ENCODE data around the gene SLAMF9. TPM values are rescaled to one million over a fixed set of nuclear protein-coding genes. Genes with fewer than 3 reads are reported as not detected.

The SLAMF9 gene
- total RNA-seq, 1 experiment from 2014 or later = 0.94 TPM

DNA sequence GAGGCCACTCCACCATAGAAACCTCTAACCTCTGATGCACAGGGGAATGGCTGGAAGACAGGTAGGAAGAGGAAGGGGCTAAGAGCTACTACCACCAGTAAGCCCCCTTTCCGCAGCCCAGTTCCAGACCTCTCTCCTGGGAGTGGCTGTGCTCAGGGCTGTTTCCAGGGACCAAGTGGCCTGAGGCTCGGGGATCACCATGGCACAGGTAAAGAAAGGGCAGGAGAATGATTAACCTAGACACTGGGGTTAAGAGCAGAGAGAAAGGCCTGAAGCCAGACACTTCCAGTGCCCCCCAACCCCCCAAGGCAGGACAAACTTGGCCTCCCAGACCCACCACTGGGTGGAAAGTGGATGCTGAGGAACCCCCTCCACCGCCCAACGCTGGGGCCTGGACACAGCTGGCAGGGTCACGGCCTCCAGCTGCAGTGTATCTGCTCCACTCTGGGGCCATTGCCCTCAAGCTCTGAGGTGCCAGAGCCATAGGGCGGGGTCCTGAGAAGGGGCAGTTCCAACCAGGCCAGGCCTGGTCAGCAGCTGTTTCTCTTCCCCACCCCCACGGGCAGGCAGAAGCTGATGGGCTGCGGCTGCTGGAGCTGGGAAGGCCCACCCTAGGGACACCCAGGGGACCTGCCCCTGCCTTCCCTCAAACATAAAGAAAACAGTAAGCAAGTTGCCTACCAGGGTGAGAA lies 31.4 kb downstream of the SLAMF9 start:
- Histone ChIP-seq H3K36me3 (ENCODE audit: low read depth) (peaks cover 28% of the 10 kb centered on the region), H3K27ac (peak overlapping the region; percentile 93; the same call in 1 of the 2 replicates), H3K4me2 (peak overlapping the region; percentile 88), H3F3A (ENCODE audit: insufficient read depth, low read depth) (peaks cover 43% of the 10 kb centered on the region), H3K9me3 (ENCODE audit: insufficient read depth, low read depth) (no peaks in the 10 kb centered on the region), H3K4me1 (replicated peaks; ENCODE audit: insufficient read depth) (peaks cover 73% of the 10 kb centered on the region), H3K79me2 (ENCODE audit: low read depth) (peaks cover 66% of the 10 kb centered on the region), H3K9me2 (ENCODE audit: insufficient read depth) (no peaks in the 10 kb centered on the region), H2AFZ (no peak overlapping the region), H3K4me3 (peak overlapping the region; percentile 93; the same call in 1 of the 2 replicates), H4K20me1 (ENCODE audit: insufficient read depth) (peaks cover 25% of the 10 kb centered on the region), H3K27me3 (ENCODE audit: insufficient read depth, low read depth) (no peaks in the 10 kb centered on the region)
- POLR2A ChIA-PET (ENCODE audit: unreplicated experiment) = interaction anchor here (0.6 to 2.5 kb wide), 7 partner anchors 9 to 305 kb away, joined by 3 to 7 read pairs (median 5); partner anchors contain the start of gene CFAP45
- CTCF ChIA-PET = interaction anchor here (0.6 to 0.9 kb wide), 2 partner anchors 30 to 124 kb away, joined by 4 read pairs; no protein-coding TSS in a partner anchor
- intact Hi-C loops (cut with micrococcal nuclease; ENCODE audit: unreplicated experiment) = no loop called here
- DNase-seq = no peak
- no TSS peak for BruUV-seq (replicated peaks)
- TF ChIP-seq, protein P1, sequence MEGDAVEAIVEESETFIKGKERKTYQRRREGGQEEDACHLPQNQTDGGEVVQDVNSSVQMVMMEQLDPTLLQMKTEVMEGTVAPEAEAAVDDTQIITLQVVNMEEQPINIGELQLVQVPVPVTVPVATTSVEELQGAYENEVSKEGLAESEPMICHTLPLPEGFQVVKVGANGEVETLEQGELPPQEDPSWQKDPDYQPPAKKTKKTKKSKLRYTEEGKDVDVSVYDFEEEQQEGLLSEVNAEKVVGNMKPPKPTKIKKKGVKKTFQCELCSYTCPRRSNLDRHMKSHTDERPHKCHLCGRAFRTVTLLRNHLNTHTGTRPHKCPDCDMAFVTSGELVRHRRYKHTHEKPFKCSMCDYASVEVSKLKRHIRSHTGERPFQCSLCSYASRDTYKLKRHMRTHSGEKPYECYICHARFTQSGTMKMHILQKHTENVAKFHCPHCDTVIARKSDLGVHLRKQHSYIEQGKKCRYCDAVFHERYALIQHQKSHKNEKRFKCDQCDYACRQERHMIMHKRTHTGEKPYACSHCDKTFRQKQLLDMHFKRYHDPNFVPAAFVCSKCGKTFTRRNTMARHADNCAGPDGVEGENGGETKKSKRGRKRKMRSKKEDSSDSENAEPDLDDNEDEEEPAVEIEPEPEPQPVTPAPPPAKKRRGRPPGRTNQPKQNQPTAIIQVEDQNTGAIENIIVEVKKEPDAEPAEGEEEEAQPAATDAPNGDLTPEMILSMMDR (conservative IDR thresholded peaks at IDR 0.05) = no peak
- TF ChIP-seq EZH2 (IDR thresholded peaks at IDR 0.05; ENCODE audit: low read depth) = no peak

DNA sequence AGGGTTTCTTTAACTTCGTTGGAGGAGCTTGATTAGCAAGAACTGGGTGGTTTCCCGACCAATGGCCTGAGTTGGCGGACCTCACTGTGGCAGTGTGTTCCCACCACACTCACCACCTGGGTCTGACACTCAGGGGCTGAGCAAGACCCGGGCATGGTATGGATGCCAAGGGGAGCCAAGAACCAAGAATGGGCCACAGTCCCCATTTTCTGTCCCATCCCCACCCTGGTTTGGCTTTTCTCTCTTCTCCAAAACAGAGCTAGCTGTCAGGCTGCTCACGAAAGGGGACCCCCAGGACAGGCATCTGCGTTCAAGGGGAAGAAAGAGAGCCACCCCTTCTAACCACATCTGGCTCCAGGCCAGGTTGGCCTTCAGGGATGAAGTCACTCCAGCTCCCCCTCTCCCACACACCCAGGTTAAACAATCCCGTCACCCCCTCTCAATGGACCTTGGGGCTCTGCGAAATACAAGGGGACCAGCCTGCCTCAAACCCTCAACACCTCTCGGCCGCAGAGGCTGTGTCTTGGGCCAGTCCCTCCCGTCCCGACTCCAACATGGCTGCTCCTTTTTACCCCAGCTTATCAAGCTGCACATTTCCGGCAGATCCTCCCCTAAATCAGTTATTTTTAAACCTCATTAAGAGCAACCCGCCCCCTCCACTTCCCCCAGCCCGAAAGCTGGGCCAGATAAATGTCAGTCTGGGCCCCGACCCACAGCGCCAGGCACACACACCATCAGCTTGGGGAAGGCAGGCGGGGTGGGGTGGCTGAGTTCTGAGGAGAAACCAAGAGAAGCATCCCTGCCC lies 32.1 kb downstream of the SLAMF9 start:
- no peak overlapping the region for H3K27ac ChIP-seq
- H3F3A ChIP-seq (ENCODE audit: insufficient read depth, low read depth) = peaks cover 51% of the 10 kb centered on the region
- DNase-seq = no peak
- H4K20me1 ChIP-seq (ENCODE audit: insufficient read depth) = peaks cover 25% of the 10 kb centered on the region
- TF ChIP-seq EZH2 (IDR thresholded peaks at IDR 0.05; ENCODE audit: low read depth) = no peak
- TF ChIP-seq, protein P1 (conservative IDR thresholded peaks at IDR 0.05) = no peak
- CTCF ChIA-PET = no interaction called here
- H3K4me2 ChIP-seq = peak overlapping the region; percentile 88
- H3K4me3 ChIP-seq = peak overlapping the region; percentile 93; the same call in 1 of the 2 replicates
- no peaks in the 10 kb centered on the region for H3K27me3 ChIP-seq (ENCODE audit: insufficient read depth, low read depth)
- POLR2A ChIA-PET (ENCODE audit: unreplicated experiment) = interaction anchor here (0.6 to 0.7 kb wide), 2 partner anchors 29 to 44 kb away, joined by 3 to 10 read pairs; no protein-coding TSS in a partner anchor
- H3K36me3 ChIP-seq (ENCODE audit: low read depth) = peaks cover 28% of the 10 kb centered on the region
- intact Hi-C loops (cut with micrococcal nuclease; ENCODE audit: unreplicated experiment) = no loop called here
- H2AFZ ChIP-seq = no peak overlapping the region
- H3K79me2 ChIP-seq (ENCODE audit: low read depth) = peaks cover 66% of the 10 kb centered on the region
- TSS peak; percentile 1 for BruUV-seq (replicated peaks)
- peaks cover 80% of the 10 kb centered on the region for H3K4me1 ChIP-seq (replicated peaks; ENCODE audit: insufficient read depth)
- H3K9me2 ChIP-seq (ENCODE audit: insufficient read depth) = no peaks in the 10 kb centered on the region
- no peaks in the 10 kb centered on the region for H3K9me3 ChIP-seq (ENCODE audit: insufficient read depth, low read depth)

DNA sequence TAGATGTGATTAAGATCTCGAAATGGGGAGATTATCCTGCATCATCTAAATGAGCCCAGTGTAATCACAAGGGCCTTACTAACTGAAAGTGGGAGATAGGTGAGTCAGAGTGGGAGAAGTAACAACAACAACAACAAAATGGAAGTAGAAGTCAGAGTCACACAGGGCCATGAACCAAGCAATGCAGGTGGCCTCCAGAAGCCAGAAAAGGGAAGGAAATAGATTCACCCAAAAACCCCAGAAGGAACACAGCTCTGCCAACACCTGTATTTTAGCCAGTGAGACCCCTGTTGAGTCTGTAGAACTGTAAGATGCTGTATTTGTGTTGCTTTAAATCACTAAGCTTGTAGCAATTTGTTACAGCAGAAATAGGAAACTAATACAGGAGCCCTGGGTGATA lies 32.8 kb downstream of the SLAMF9 start:
- TF ChIP-seq, protein P1 (conservative IDR thresholded peaks at IDR 0.05) = no peak
- no peak for TF ChIP-seq EZH2 (IDR thresholded peaks at IDR 0.05; ENCODE audit: low read depth)
- H3F3A ChIP-seq (ENCODE audit: insufficient read depth, low read depth) = peaks cover 57% of the 10 kb centered on the region
- no peaks in the 10 kb centered on the region for H3K27me3 ChIP-seq (ENCODE audit: insufficient read depth, low read depth)
- CTCF ChIA-PET = no interaction called here
- no TSS peak for BruUV-seq (replicated peaks)
- POLR2A ChIA-PET (ENCODE audit: unreplicated experiment) = interaction anchor here (0.7 kb wide), 1 partner anchor 29 kb away, joined by 10 read pairs; no protein-coding TSS in a partner anchor
- intact Hi-C loops (cut with micrococcal nuclease; ENCODE audit: unreplicated experiment) = no loop called here
- peaks cover 25% of the 10 kb centered on the region for H4K20me1 ChIP-seq (ENCODE audit: insufficient read depth)
- no peak overlapping the region for H3K4me3 ChIP-seq
- H3K4me2 ChIP-seq = peak overlapping the region; percentile 88
- no peak overlapping the region for H3K27ac ChIP-seq
- H3K4me1 ChIP-seq (replicated peaks; ENCODE audit: insufficient read depth) = peaks cover 81% of the 10 kb centered on the region
- H3K79me2 ChIP-seq (ENCODE audit: low read depth) = peaks cover 66% of the 10 kb centered on the region
- no peaks in the 10 kb centered on the region for H3K9me3 ChIP-seq (ENCODE audit: insufficient read depth, low read depth)
- H2AFZ ChIP-seq = no peak overlapping the region
- no peaks in the 10 kb centered on the region for H3K9me2 ChIP-seq (ENCODE audit: insufficient read depth)
- no peak for DNase-seq
- peaks cover 28% of the 10 kb centered on the region for H3K36me3 ChIP-seq (ENCODE audit: low read depth)
